OCI-LY7 (cell line): ENCODE measurements around the gene SLC19A1.

Experiments
- EZH2phosphoT487 ChIP-seq: fragments of 200-600 bp; sonication (generic); IDR thresholded peaks from 2 replicates; pipeline ENCODE4 v1.6.1; 2018; ENCODE audit warnings: low read depth, borderline replicate concordance, mild to moderate bottlenecking, mixed run types, antibody characterized with exemption, low read length, moderate library complexity, mixed read lengths
- TF ChIP-seq, protein P1 (sequence below): fragments of 200-600 bp; sonication (generic); conservative IDR thresholded peaks from 2 replicates; pipeline ENCODE4 v1.5.1; 2014; ENCODE audit warnings: mild to moderate bottlenecking, antibody characterized with exemption, low read length, moderate library complexity, mixed read lengths

DNA sequence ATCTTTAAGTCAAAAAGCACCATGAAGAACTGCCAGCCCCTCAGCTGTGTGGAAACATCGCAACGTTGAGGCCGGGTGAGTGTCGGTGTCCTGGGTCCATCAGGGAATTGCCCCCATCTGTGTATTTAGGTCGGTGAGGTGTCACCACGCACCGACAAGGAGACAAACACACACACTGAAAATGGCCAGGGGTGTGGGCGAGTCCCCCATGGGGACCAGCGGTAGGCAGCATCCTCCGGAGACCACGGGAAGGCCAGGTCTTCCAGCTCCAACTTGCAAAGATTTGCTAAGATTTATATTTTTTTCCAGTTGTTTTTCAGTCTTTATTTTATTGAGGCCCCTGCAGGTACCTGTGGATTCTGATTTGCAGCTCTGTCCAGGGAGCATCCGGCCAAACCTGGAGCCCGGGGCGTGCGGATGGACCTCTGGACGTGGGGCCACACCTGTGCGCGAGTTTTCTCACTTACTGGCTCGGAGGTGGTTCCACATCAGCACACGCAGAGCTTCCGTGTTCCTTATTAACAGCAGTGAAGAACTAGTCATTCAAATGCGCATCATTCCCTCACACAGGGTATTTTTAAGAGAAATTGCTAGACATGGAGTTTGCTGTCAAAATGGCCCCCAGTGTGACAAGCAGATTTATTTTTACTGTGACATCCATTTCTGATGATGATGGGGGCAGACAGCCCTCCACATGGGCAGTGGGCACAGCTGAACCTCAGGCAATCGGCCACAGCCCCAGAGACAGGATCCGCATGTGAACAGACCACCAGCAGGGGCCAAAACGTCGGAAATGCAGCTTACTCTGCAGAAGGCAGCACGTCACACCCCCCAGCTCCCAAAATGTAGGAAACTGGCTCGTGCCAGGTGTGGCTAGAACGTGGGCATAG is 17.2 kb upstream of the SLC19A1 start:
- TF ChIP-seq, protein P1, sequence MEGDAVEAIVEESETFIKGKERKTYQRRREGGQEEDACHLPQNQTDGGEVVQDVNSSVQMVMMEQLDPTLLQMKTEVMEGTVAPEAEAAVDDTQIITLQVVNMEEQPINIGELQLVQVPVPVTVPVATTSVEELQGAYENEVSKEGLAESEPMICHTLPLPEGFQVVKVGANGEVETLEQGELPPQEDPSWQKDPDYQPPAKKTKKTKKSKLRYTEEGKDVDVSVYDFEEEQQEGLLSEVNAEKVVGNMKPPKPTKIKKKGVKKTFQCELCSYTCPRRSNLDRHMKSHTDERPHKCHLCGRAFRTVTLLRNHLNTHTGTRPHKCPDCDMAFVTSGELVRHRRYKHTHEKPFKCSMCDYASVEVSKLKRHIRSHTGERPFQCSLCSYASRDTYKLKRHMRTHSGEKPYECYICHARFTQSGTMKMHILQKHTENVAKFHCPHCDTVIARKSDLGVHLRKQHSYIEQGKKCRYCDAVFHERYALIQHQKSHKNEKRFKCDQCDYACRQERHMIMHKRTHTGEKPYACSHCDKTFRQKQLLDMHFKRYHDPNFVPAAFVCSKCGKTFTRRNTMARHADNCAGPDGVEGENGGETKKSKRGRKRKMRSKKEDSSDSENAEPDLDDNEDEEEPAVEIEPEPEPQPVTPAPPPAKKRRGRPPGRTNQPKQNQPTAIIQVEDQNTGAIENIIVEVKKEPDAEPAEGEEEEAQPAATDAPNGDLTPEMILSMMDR, result no peak
- TF ChIP-seq EZH2phosphoT487, result no peak
